GM21576 (cell line): ENCODE data around the gene BCAS3.
"Not testable (repeated sequence)": the region's sequence is repeated elsewhere in the genome, so short reads cannot be mapped to it uniquely, and the experiment has no call there.

Experiments used
- ATAC-seq: cut with Tn5 transposase; IDR thresholded peaks from one replicate; pipeline ENCODE4 v1.9.1; 2021; ENCODE audit warnings: mild to moderate bottlenecking, moderate library complexity; ENCODE audit not compliant: unreplicated experiment

The BCAS3 gene

DNA sequence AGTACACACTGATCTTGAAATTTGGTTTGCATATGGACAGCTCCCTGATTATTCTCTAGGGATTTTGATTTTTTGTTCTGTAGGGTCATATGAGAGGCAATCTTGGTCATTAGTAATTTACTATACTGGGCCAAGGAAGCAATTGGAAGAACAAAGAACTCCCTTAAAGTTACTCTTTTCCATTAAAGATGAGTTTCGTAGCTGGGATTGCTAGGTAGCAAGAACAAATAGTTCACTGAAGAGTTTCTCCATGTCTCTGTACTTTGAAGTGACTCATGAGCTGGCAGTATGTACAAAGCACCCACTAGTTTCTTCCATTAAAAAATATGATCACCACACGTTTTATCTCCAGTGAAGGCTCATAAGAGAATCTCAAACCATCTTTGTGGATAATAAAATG, 6.2 kb upstream of the BCAS3 start:
- ATAC-seq = no peak

DNA sequence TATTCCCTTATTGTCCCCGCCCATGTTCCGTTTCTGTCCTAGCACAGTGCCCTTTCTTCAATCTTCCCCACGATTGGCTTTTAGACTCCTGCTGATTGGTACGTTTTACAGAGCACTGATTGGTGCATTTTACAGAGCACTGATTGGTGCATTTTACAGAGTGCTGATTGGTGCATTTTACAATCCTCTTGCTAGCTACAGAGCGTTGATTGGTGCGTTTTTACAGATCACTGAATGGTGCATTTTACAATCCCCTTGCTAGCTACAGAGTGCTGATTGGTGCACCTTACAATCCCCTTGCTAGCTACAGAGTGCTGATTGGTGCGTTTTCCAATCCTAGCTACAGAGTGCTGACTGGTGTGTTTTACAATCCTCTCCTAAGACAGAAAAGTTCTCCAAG, 3.0 kb upstream of the BCAS3 start:
- ATAC-seq = not testable (repeated sequence)

DNA sequence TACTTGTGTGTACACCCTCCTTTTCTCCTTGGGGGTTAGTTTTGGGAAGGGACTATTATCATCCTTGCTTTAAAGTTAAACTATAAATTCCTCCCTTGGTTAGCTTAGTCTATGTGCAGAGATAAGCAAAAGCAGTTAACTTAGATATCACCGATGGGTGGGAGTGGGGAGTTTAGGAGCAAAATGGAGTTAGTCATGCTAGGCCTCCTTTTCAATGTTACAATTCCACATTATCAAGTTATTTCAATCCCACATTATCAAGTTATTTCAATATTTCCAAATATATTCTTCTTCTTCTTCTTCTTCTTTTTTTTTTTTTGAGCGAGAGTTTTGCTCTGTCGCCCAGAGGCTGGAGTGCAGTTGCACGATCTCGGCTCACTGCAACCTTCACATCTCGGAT, 1.7 kb upstream of the BCAS3 start:
- no peak for ATAC-seq

DNA sequence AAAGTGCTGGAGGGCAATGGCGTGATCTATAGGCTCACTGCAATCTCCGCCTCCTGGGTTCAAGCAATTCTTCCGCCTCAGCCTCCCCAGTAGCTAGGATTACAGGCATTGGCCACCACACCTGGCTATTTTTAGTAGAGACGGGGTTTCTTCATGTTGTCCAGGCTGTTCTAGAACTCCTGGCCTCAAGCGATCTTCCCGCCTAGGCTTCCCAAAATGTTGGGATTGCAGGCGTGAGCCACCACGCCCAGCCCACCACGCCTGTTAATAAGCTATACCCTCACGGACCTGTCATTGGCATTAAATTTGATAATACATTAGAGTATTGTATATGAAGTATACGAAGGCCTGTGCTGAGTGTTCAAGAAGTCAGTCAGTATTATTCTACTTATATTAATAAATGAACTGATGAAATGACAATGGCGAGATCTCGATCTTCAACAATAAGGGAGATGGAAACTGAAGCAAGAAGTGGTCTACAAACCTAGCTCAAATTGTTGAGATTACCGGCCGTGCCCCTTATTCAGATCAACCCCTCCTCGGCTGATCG, 818 bp upstream of the BCAS3 start:
- ATAC-seq = no peak

GRCh38 chr17:60678118-60678444, 430 bp downstream of the BCAS3 start:
- no peak for ATAC-seq

- ATAC-seq = no peak
These were observed 1.6 kb downstream of the BCAS3 start for GRCh38 chr17:60679287-60679686.

GRCh38 chr17:60680754-60681153, 3.1 kb downstream of the BCAS3 start:
- ATAC-seq = no peak

DNA sequence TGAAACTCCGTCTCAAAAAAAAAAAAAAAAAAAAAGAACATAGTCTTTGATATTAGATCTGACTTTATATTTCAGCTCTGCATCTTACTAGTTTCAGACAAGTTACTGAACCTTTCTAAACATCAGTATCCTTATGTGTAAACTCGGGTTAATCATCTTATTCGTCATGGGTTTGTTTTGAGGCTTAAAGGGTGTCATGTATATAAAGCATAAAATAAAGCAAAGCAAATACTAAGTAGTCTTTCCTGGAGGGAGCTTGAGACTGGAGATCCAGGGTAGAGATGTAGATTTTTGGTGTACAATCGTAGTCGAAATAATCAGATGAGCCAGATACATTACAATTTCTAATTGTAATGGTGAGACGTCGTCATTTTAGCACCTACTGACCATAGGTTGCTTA, 7.8 kb downstream of the BCAS3 start:
- ATAC-seq = no peak

DNA sequence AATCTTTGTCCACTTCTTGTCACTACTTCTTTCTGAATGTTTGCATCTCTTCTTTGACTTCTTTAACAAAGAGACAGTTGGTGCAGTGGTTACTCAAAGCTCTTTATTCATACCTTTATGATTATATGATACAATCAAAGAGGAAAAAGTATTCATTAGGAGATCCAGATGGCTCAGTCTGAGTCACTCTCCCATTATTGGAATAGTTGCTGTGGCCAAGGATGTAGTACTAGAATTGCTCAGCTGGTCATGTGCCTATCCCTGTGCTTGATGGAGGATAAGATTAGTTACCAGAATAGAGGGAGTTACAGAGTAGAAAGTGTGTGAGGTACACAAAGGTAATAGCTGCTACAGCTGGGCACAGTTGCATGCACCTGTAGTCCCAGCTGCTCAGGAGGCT, 18.3 kb downstream of the BCAS3 start:
- ATAC-seq = no peak

DNA sequence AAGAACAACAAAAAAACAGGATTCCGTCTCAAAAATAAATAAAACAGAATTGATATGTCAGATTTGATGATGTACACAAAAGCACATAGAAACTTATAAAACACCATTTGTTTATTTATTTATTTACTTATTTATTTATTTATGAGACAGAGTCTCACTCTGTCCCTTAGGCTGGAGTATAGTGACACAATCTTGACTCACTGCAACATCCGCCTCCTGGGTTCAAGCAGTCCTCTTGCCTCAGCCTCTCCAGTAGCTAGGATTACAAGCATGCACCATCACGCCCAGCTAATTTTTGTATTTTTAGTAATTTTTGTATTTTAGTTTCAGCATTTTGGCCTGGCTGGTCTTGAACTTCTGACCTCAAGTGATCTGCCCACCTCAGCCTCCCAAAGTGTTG, 21.4 kb downstream of the BCAS3 start:
- no peak for ATAC-seq

DNA sequence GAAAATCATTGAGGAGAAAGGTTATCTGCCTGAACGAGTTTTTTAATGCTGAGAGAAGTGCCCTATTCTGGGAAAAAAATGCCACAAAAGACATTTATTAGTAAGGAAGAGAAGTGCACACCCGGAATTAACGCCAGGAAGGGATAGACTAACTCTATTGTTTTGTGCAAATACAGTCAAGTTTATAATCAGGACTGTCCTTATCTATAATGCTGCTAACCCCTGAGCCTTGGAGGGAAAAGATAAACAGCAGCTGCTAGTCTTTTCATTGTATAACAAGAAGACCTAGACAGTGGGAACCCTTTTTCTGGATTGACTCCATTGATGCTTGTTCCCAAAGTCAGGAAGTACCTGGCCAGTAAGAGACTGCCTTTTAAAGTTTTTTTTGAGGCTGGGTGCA, 26.5 kb downstream of the BCAS3 start:
- ATAC-seq = no peak

DNA sequence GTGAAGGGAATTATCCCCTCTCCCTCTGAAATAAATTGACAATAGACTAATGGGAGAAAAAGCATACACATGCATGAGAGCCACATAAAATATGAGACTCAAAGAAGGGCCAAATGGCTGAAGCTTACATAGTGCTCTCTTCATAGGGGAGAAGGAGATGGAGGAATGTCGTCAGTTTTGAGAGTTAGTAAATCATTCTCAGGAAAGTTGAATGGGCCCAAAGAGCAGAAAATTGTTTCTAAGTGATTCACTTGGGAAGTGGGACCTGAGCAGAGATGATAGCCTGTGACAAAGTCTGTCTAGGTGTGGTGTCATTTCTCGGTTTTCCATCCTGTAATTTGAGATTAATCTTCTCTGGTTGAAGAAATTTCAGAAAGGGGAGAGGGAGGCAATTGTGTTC, 35.0 kb downstream of the BCAS3 start:
- ATAC-seq = no peak

- no peak for ATAC-seq
These were observed 36.0 kb downstream of the BCAS3 start for GRCh38 chr17:60713608-60714007.

DNA sequence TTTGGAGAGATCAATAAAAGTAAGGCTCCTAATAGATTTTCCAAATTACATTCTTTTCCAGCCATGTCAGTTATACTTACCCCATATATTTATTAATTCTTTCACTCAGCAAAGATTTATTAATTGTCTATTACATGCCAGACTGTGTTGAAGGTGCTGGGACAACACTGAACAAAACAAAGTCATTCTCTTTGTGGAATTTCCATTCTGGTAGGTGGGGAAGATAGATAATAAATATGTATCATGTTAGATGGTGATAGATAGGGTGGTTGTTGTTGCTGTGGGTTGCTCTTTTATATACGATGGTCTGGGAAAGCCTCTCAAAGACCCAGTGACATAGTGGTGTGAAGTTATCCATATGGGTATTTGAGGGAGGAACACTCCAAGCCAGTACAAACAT, 39.1 kb downstream of the BCAS3 start:
- no peak for ATAC-seq

DNA sequence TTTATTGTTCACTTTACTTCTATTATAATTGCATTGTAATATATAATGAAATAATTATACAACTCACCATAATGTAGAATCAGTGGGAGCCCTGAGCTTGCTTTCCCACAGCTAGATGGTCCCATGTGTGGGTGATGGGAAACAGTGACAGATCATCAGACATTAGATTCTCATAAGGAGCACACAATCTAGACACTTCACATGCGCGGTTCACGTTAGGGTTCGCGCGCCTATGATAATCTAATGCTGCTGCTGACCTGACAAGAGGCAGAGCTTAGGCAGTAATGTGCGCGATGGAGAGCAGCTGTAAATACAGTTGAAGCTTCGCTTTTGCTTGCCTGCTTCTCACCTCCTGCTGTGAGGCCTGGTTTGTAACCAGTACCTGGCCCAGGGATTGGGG, 40.2 kb downstream of the BCAS3 start:
- no peak for ATAC-seq

DNA sequence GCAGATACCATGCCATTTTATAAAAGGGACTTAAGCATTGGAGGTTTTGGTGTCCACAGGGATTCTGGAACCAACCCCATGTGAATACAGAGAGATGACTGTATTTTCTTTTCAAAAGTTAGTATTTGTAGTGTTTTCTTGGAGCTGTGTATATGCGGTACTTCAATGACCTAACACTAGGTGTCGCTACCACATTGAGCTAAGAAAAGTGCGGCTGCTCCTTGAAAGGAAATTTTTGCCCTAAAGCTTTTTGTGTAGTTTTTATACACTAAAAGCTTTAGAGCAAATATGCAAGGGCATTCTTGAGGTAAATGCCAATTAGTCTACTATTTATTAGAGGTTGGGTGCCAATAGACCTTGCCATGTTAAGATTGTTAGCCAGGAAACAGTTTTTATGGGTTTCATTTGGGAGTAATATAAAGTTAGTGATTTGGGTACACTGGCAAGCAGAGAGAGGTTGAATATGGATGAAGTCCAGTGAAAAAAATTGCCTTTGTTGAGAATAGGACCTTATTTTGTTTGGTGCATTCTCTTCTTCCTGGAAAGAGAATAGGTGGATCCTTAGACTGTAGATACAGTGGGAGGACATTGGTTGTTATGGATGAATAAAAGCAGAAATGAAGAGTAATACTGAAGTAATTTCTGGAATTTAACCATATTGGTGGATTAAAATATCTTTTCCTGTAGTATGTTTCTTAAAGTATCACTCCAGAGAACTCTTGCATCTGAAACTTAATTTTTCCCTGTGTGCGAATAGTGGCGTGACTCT, 43.3 kb downstream of the BCAS3 start:
- no peak for ATAC-seq

GRCh38 chr17:60724647-60725046, 47.0 kb downstream of the BCAS3 start:
- no peak for ATAC-seq

DNA sequence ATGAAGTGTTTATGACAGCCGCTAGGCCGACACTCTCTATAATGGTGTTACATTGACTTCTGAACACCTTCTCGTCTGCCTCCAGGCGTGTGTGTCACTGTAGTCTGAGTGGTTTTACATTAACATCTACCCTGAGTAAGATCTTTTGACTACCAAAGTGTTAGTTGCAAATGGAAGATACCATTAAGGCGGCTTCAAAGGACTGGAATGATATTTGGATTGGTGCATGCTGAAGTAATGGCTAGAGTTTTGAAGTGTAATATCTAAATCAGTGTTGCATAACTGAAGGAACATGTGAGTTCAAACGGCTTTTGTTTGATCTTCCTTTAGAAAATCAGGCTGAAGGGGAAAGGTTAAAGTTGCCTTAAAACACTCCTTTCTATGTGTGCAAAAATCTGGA, 52.2 kb downstream of the BCAS3 start:
- no peak for ATAC-seq

DNA sequence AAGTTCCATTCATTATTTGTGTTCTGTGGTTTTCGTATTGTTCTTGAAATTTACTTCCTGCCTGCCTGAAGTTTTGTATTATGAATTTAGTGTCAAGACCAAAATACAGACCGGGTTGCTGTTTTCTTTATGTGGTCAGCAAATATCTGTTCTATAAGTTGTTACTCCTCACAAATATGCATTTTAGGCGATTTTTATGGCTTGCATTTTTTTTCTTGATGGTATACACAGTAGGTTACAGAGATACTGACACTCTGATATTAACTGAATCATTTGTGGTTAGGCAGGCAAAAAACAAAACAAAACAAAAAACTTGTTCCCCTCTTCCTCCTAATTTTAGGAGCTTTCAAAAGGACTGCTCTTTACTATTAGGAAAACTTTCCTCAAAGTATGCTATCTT, 52.6 kb downstream of the BCAS3 start:
- no peak for ATAC-seq

DNA sequence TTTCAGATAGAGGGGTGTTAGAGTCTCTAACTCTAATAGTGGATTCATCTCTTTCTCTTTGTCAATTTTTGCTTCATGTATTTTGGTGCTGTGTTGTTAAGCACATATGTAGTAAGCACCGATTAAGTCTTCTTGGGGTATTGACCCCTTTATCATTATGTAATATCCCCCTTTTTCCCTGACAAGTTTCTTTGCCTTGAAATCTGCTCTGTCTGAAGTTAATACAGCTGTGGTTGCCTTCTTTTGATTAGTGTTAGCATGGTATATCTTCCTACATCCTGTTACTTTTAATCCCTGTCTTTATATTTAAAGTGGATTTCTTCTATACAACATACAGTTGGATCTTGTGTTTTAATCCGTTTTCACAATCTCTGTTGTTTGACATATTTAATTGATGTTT, 60.6 kb downstream of the BCAS3 start:
- ATAC-seq = no peak

DNA sequence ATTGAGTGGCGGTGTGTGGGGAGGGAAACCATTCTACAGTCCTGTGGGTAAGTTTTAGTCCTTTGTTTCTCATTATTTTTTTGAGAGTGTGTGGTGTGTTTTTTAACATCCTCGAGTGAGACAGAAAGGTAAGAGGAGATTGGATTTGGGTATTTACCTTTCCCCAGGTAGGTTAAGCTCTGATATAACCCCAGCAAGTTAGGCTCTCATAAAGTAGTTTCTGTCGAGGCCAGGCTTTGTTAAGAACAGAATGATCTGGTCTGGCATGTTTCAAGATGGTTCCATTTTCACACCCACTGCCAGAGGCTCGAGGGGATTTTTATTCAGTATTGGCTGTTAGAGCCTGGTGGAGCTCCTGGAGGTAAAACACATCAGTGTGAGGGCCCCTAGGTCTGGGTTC, 62.9 kb downstream of the BCAS3 start:
- ATAC-seq = no peak

- no peak for ATAC-seq
These were observed 63.4 kb downstream of the BCAS3 start for GRCh38 chr17:60741031-60741430.

DNA sequence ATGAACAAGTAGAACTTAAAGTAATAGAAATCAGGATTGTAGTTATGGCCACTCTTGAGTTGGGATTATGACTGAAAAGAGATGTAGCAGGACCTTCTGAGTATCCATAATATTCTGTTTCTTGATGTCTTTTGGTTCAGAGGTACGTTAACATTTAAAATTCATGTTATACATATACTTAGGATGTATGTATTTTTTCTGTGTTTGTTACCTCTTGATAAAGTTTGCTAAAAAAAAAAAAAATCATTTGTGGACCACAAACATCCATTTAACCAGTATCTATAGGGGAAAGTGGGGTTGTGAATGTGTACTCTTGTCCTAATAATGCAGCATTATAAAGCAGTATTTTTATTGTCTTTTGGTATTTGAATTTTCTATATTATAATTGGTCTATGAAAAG, 65.6 kb downstream of the BCAS3 start:
- no peak for ATAC-seq
